Stimulated activated CD4-positive, alpha-beta T cell treated with anti-CD3 and anti-CD28 coated beads, Interleukin-15, amount 100 ng/mL, for 1 hour (primary cell): ENCODE measurements around the gene TBXAS1.

Experiments
- DNase-seq, 2 donors: peaks; one replicate each; pipeline ENCODE4 v3.0.0-alpha.2; 2020; ENCODE audit warnings: low read depth in 1 of 2, low spot score in 1 of 2

TBXAS1 gene

GRCh38 chr7:139854124-139854511 lies 25.1 kb downstream of the TBXAS1 start:
- DNase-seq, result no peak

- DNase-seq, result no peak
Observed at GRCh38 chr7:139854803-139855497, 25.9 kb downstream of the TBXAS1 start.

GRCh38 chr7:139855498-139856270 lies 26.6 kb downstream of the TBXAS1 start:
- DNase-seq, result no peak

GRCh38 chr7:139857791-139858190 lies 28.7 kb downstream of the TBXAS1 start:
- no peak for DNase-seq

GRCh38 chr7:139860090-139860775 lies 31.2 kb downstream of the TBXAS1 start:
- no peak for DNase-seq

- no peak for DNase-seq
Observed at GRCh38 chr7:139861803-139862202, 32.7 kb downstream of the TBXAS1 start.

GRCh38 chr7:139866047-139866837 lies 37.2 kb downstream of the TBXAS1 start:
- DNase-seq, result no peak

- no peak for DNase-seq
Observed at GRCh38 chr7:139867847-139868246, 38.8 kb downstream of the TBXAS1 start.

GRCh38 chr7:139869886-139870285 lies 40.8 kb downstream of the TBXAS1 start:
- DNase-seq, result no peak

- no peak for DNase-seq
Observed at GRCh38 chr7:139870380-139870779, 41.3 kb downstream of the TBXAS1 start.

GRCh38 chr7:139871331-139871730 lies 42.3 kb downstream of the TBXAS1 start:
- no peak for DNase-seq

GRCh38 chr7:139871820-139872219 lies 42.8 kb downstream of the TBXAS1 start:
- no peak for DNase-seq

GRCh38 chr7:139873593-139874301 lies 44.7 kb downstream of the TBXAS1 start:
- DNase-seq, result no peak

- no peak for DNase-seq
Observed at GRCh38 chr7:139874302-139874629, 45.2 kb downstream of the TBXAS1 start.

- DNase-seq, result no peak
Observed at GRCh38 chr7:139875821-139876241, 46.8 kb downstream of the TBXAS1 start.

GRCh38 chr7:139876622-139877283 lies 47.7 kb downstream of the TBXAS1 start:
- no peak for DNase-seq

- DNase-seq, result no peak
Observed at GRCh38 chr7:139883814-139884213, 54.8 kb downstream of the TBXAS1 start.

GRCh38 chr7:139884441-139884840 lies 55.4 kb downstream of the TBXAS1 start:
- no peak for DNase-seq

- DNase-seq, result no peak
Observed at GRCh38 chr7:139885511-139885910, 56.4 kb downstream of the TBXAS1 start.

GRCh38 chr7:139886206-139886605 lies 57.1 kb downstream of the TBXAS1 start:
- DNase-seq, result no peak
